Astrocyte of the cerebellum (primary cell): ENCODE measurements around the gene NRIP3.

Source experiments
- DNase-seq: peaks from one replicate; pipeline ENCODE4 v3.0.0-alpha.2; 2011; ENCODE audit warnings: low read depth
- H3K4me3 ChIP-seq: 2 replicates; pipeline ENCODE4 v1.5.1; 2011; ENCODE audit warnings: mild to moderate bottlenecking, low read depth, low read length, moderate library complexity
- in situ Hi-C: cut with HindIII; loops from 2 replicates; pipeline ENCODE4 v1.10.0; 2017; ENCODE audit warnings: low sequenced_read_pairs
- TF ChIP-seq, protein P1 (sequence below): IDR thresholded peaks from 2 replicates; pipeline ENCODE4 v1.5.1; 2012; ENCODE audit warnings: low read length, low read depth, moderate library complexity, mild to moderate bottlenecking; ENCODE audit errors: missing control alignments

The NRIP3 gene

DNA sequence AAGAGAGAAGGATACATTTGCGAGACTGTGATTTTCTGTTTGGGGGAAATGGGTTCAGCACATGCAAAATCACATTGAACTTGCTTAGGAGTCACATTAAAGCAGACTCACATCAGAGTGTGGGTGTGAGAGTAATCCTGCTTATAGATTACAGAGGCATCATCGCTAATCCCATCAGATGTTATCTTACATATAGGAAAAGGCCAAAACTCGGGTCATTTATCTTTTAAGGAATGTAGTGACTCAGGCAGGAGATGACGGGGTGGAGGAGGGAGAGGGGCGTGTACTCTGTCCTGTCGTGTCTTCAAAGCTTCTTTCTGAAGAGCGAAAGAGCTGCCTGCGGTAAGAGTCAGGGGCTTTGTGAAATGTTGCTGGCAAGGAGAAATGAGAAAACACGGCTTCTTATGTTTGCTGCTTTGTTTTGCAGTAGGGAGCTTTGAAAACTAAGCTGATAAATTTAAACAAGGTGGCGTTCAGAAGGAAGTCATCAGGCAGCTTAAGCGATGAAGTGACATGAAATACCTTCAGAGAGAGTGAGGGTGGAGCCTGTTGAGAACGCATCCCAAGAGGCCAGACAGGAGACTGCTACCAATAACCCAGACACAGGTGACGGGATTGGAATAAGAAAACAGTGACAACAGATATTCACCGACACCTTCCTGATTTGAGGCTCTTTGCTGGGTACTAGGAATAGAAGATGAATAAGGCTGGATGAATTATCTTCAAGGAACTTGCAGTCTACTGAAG, 68.9 kb downstream of the NRIP3 start:
- TF ChIP-seq, protein P1, sequence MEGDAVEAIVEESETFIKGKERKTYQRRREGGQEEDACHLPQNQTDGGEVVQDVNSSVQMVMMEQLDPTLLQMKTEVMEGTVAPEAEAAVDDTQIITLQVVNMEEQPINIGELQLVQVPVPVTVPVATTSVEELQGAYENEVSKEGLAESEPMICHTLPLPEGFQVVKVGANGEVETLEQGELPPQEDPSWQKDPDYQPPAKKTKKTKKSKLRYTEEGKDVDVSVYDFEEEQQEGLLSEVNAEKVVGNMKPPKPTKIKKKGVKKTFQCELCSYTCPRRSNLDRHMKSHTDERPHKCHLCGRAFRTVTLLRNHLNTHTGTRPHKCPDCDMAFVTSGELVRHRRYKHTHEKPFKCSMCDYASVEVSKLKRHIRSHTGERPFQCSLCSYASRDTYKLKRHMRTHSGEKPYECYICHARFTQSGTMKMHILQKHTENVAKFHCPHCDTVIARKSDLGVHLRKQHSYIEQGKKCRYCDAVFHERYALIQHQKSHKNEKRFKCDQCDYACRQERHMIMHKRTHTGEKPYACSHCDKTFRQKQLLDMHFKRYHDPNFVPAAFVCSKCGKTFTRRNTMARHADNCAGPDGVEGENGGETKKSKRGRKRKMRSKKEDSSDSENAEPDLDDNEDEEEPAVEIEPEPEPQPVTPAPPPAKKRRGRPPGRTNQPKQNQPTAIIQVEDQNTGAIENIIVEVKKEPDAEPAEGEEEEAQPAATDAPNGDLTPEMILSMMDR: no peak
- DNase-seq: no peak
- in situ Hi-C loops: no loop called here
- H3K4me3 ChIP-seq: no peak overlapping the region

DNA sequence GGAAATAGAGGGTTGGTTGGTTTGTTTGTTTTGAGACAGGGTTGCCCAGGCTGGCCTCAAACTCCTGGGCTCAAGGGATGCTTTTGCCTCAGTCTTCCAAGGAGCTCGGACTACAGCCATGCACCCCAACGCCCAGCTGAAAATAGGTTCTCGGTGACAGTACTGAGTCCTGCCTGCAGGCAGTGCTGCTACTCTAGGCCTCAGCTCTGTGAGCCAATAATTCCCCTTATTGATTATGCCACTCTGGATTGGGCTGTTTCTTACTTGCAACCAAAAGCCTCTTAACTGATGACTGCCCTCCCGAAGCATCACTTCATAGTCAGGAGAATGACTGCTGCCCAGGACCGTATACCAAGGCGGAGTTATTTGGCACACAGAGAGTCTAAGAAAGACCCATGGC, 69.9 kb downstream of the NRIP3 start:
- in situ Hi-C loops: no loop called here
- TF ChIP-seq, protein P1: no peak
- H3K4me3 ChIP-seq: no peak overlapping the region
- DNase-seq: no peak

GRCh38 chr11:8932564-8933180, 71.1 kb downstream of the NRIP3 start, which contains the start of gene C11orf16:
TSS of gene C11orf16 (minus strand) at chr11:8932947. CDS start at chr11:8932308, 639 bp downstream.
- in situ Hi-C loops: no loop called here
- no peak within 1 kb of the TSS for H3K4me3 ChIP-seq
- DNase-seq: no peak
- TF ChIP-seq, protein P1: no peak
